Body of pancreas (tissue), 4 donors: ENCODE measurements around the gene PHF21B. TPM values are rescaled to one million over a fixed set of nuclear protein-coding genes. Genes with fewer than 3 reads are reported as not detected.

Experiments used
- ATAC-seq: fragments of 150-250 bp; one replicate; pipeline ENCODE4 v1.9.1; 2016
- DNase-seq, 4 donors: peaks; one replicate each; pipeline ENCODE4 v3.0.0-alpha.2; 2019
- H3K27ac ChIP-seq, 4 donors: fragments of 200-600 bp; sonication (generic); 1 replicate in 3 of 4; 2 replicates in 1 of 4; pipeline versions ENCODE4 v1.5.1 to v1.6.1; 2016 to 2019; ENCODE audit warnings: mild to moderate bottlenecking in 1 of 4, mixed read lengths in 1 of 4, moderate library complexity in 1 of 4
- H3K27me3 ChIP-seq, 2 donors: fragments of 200-600 bp; sonication (generic); one replicate each; pipeline ENCODE4 v1.6.0; 2016; ENCODE audit warnings: mild to moderate bottlenecking in 1 of 2
- H3K36me3 ChIP-seq, 2 donors: fragments of 200-600 bp; sonication (generic); replicated peaks in 1 of 2; 2 replicates each; pipeline ENCODE4 v1.5.1; 2016; ENCODE audit warnings: low read depth in 2 of 2; ENCODE audit not compliant: insufficient read depth in 1 of 2
- H3K4me1 ChIP-seq: fragments of 200-600 bp; sonication (generic); one replicate; pipeline ENCODE4 v1.6.0; 2016
- H3K4me3 ChIP-seq, 2 donors: fragments of 200-600 bp; sonication (generic); 1 replicate in 1 of 2; 2 replicates in 1 of 2; pipeline ENCODE4 v1.5.1; 2016 to 2019
- H3K9me3 ChIP-seq, 3 donors: fragments of 200-600 bp; sonication (generic); 1 replicate in 2 of 3; 2 replicates in 1 of 3; pipeline ENCODE4 v1.5.1; 2016
- CTCF ChIP-seq, 7 experiments: fragments of 450-650 bp in 4 of 7; fragments of 200-600 bp in 3 of 7; sonication (generic) in 3 of 7; IDR thresholded peaks; one replicate each; pipeline ENCODE4 v1.5.1; 2016 to 2019; ENCODE audit warnings: antibody characterized with exemption in 7 of 7
- POLR2A ChIP-seq, 3 donors: fragments of 450-650 bp; IDR thresholded peaks; one replicate each; pipeline ENCODE4 v1.6.1; 2016; ENCODE audit warnings: antibody characterized with exemption in 3 of 3, mild to moderate bottlenecking in 2 of 3
- WGBS, 2 donors: methylation state at CpG; one replicate each; pipeline ENCODE4 v1.1.5; 2017; 5-methylcytosine and 5-hydroxymethylcytosine counted together
- intact Hi-C: fragments of 100-400 bp; cut with DNase I; formaldehyde crosslinking; loops from one replicate; pipeline ENCODE4 v1.15.1; 2023
- total RNA-seq, 2 donors: library from RNA; depleted of rRNA; stranded (reverse); fragments of >200 nt; gene quantifications; one replicate each; pipeline ENCODE4 v1.1.0, GENCODE V29; 2016

PHF21B gene
- total RNA-seq, 2 donors from 2014 or later, result under 0.01 TPM; not detected in 1

- peaks cover 0 to 2% of the 10 kb centered on the region in 2 donors for H3K27me3 ChIP-seq
Measured at GRCh38 chr22:44940130-44940529, 69.7 kb downstream of the PHF21B start.

DNA sequence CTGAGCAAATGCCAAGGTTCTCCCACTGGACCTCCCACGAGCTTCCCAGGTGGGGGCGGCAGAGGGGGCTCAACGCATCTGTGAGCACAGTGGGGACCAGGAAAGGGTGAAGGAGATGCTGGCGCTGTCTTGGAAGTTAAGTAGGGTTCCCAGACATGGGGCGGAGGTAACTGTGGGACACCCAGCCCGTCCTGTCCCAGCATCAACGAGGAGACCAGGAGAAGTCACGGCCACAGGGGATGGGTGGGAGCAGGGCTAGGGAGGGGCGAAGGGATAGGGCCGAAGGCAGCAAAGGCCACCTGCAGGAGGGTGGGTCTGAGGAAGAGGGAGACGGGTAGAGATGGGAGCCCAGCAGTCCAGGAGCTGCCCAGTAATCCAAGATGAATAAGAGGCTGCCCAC lies 70.4 kb downstream of the PHF21B start:
- no peak for ATAC-seq
- no peak overlapping the region for H3K4me3 ChIP-seq
- DNase-seq, result no peak
- H3K36me3 ChIP-seq, result no peaks in the 10 kb centered on the region
- intact Hi-C loops, result no loop called here
- 43 to 50% methylated on average over 10 to 11 of the region's 11 CpGs for WGBS, 2 donors
- H3K9me3 ChIP-seq, result no peaks in the 10 kb centered on the region
- H3K27me3 ChIP-seq, result peaks cover 0 to 2% of the 10 kb centered on the region in 2 donors
- H3K4me1 ChIP-seq, result no peaks in the 10 kb centered on the region
- TF ChIP-seq POLR2A (IDR thresholded peaks at IDR 0.05) (no peak), CTCF (IDR thresholded peaks at IDR 0.05) (no peak)
- H3K27ac ChIP-seq, result no peak overlapping the region

More at GRCh38 chr22:44940130-44940529, 69.7 kb downstream of the PHF21B start:
- no peaks in the 10 kb centered on the region for H3K4me1 ChIP-seq
- no peak overlapping the region for H3K4me3 ChIP-seq
- ATAC-seq (no peak), DNase-seq (no peak)
- TF ChIP-seq CTCF (IDR thresholded peaks at IDR 0.05) (no peak), POLR2A (IDR thresholded peaks at IDR 0.05) (no peak)
- no peaks in the 10 kb centered on the region for H3K36me3 ChIP-seq
- no peaks in the 10 kb centered on the region for H3K9me3 ChIP-seq
- no peak overlapping the region for H3K27ac ChIP-seq
- 44 to 53% methylated on average over 10 to 11 of the region's 11 CpGs for WGBS, 2 donors
- intact Hi-C loops, result no loop called here

DNA sequence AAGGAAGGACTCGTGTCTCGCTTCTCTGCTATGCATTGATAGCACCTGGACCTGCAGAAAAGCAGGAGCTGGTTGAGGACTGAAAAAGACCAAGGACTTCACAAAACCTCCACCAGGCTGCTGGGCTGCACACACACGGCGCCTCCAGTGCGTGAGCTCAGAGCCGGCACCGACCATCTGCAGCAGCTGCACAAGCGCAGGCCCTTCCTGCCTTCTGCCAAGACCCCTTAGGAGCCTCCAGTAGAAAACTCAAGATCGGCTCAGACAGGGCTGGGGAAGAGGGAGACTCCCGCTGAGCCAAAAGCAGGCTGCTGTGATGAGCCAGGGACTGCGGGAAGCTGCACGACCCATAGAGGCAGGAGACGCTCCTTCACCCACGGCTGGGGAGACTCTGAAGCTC lies 70.9 kb downstream of the PHF21B start:
- Histone ChIP-seq H3K27ac (no peak overlapping the region), H3K36me3 (no peaks in the 10 kb centered on the region), H3K4me1 (no peaks in the 10 kb centered on the region), H3K9me3 (no peaks in the 10 kb centered on the region), H3K27me3 (peaks cover 0 to 2% of the 10 kb centered on the region in 2 donors), H3K4me3 (no peak overlapping the region)
- DNase-seq (no peak), ATAC-seq (no peak)
- 45 to 57% methylated on average over 5 to 14 of the region's 14 CpGs for WGBS, 2 donors
- TF ChIP-seq POLR2A (IDR thresholded peaks at IDR 0.05) (no peak), CTCF (IDR thresholded peaks at IDR 0.05) (no peak)
- intact Hi-C loops, result no loop called here

GRCh38 chr22:44937216-44937615 lies 72.6 kb downstream of the PHF21B start:
- Histone ChIP-seq H3K27me3 (peaks cover 0 to 2% of the 10 kb centered on the region in 2 donors), H3K4me3 (no peak overlapping the region), H3K36me3 (no peaks in the 10 kb centered on the region), H3K9me3 (no peaks in the 10 kb centered on the region), H3K27ac (no peak overlapping the region), H3K4me1 (no peaks in the 10 kb centered on the region)
- no peak for DNase-seq
- ATAC-seq, result no peak
- TF ChIP-seq POLR2A (IDR thresholded peaks at IDR 0.05) (no peak), CTCF (IDR thresholded peaks at IDR 0.05) (no peak)
- intact Hi-C loops, result no loop called here
- 55 to 57% methylated on average over 8 of the region's 8 CpGs for WGBS, 2 donors

GRCh38 chr22:44936201-44936600 lies 73.6 kb downstream of the PHF21B start:
- DNase-seq, result no peak
- 61 to 66% methylated on average over 14 to 16 of the region's 16 CpGs for WGBS, 2 donors

More at GRCh38 chr22:44936201-44936600, 73.6 kb downstream of the PHF21B start:
- no peak overlapping the region for H3K27ac ChIP-seq
- no peaks in the 10 kb centered on the region for H3K9me3 ChIP-seq
- intact Hi-C loops, result no loop called here
- no peak overlapping the region for H3K4me3 ChIP-seq
- no peak for TF ChIP-seq POLR2A (IDR thresholded peaks at IDR 0.05)
- TF ChIP-seq CTCF (IDR thresholded peaks at IDR 0.05), result no peak
- H3K4me1 ChIP-seq, result no peaks in the 10 kb centered on the region
- ATAC-seq, result no peak
- no peaks in the 10 kb centered on the region for H3K36me3 ChIP-seq
- H3K27me3 ChIP-seq, result peaks cover 0 to 2% of the 10 kb centered on the region in 2 donors
